ENCODE results near the gene TCF15.
"Not testable (repeated sequence)": the region's sequence is repeated elsewhere in the genome, so short reads cannot be mapped to it uniquely, and the experiment has no call there.

The TCF15 gene

DNA sequence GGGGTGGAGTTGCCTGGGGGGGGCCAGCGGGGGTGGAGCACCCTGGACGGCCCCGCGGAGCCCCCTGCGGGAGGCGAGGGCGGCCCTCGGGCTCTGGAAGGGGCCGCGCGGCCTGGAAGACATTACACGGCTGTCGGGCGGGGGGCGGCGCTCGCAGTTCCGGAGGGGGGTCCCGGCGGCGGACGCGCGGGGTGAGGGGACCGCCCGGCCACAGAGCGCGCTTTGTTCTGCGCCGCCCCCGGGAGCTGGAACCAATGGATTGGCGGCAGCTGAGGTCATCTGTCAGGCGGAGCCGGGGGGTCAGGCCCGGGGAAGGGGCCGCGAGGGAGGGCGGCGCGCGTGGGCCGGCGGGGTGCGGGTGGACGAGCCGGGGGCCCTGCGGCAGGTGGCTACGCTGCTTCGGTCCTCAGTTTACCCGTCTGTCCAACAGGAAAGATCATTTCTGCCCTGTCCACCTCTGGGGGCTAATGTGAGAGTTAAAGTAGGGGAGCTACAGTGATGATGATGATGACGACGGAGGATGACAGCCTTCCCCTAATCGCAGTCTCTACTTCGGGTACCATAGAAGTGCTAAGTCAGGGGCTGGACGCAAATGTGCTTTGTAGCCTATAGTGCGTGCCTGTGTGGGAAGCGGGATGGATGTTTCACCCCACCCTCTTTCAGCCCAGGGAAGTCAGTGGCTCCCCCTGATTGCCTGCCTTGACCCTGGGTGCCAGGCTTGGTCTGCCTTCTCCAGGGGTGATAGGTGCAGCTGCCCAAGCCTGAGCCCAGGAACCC, 32.5 kb upstream of the TCF15 start:
- in situ Hi-C loops (cut with MboI; ENCODE audit: low sequenced_read_pairs), result no loop called here

DNA sequence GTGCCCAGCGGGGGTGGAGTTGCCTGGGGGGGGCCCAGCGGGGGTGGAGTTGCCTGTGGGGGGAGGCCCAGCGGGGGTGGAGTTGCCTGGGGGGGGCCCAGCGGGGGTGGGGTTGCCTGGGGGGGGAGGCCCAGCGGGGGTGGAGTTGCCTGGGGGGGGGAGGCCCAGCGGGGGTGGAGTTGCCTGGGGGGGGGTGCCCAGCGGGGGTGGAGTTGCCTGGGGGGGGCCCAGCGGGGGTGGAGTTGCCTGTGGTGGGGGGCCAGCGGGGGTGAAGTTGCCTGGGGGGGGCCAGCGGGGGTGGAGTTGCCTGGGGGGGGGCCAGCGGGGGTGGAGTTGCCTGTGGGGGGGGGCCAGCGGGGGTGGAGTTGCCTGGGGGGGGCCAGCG, 31.9 kb upstream of the TCF15 start:
- in situ Hi-C loops (cut with MboI; ENCODE audit: low sequenced_read_pairs), result not testable (repeated sequence)

DNA sequence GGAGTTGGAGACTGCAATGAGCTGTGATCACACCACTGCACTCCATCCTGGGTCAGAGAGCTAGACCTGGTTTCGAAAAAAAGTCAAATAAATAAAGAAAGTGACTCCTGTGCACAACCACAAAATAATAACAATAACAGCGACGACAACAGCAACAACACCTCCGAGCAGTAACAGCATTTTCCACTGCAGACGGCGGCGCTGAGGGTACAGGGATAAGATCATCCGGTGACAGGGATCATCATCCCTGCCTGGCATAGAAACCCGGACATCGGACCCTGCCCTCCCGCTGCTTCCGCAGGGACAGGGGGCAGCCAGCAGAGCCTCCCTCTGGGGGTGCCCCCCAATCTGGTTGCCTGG, 31.4 kb upstream of the TCF15 start:
- in situ Hi-C loops (cut with MboI; ENCODE audit: low sequenced_read_pairs), result no loop called here

DNA sequence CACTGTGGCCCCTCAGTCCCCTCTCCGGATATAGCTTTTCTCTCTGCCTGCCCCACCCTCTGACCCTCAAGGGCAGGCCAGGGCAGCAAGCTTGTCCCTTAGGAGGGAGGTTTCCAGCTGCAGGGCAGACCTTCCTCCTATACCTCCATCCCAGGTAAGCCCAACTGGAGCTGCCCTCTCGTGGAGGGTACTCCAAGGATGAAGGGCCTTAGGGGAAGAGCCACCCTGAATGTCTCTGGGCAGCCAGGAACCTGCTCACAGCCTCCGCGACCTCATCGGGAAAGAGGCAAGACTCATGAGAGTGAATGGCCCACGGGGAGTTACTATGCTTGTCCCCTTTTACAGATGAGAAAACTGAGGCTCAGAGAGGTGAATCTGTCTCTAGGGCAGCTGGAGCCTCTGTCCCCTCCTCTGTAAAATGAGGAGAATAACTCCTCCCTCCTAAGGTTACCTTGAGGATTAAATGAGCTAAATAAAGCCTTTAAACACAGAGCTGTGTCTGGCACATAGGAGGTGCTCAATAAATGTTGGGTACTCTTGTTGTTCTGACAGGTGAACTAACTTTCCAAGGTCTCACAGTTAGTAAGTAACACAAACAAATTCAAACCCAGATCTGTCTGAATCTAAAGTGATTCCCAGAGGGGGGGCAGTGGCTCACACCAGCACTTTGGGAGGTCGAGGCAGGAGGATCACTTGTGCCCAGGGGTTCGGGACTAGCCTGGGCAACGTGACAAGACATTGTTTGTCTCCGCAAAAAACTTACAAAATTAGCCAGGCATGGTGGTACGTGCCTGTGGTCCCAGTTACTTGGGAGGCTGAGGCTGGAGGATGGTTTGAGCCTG, 30.8 kb upstream of the TCF15 start:
- in situ Hi-C loops (cut with MboI; ENCODE audit: low sequenced_read_pairs), result no loop called here

DNA sequence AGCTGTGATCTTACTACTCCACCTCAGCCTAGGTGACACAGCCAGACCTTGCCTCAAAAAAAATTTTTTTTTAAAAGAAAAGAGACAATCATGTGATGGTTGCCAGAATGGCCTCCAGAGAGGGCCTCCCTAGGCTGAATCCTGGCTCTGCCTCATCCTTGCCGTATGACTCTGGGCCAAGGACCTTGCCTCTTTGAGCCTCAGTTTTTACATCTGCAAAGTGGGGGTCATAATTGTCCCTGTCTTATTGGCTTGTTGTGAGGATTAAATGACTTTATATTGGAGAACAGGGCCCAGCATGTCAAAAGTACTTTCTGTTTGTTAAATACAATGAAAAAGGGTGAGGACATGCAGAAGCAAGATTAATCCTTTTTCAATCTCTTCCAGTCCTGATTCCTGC, 28.5 kb upstream of the TCF15 start:
- in situ Hi-C loops (cut with MboI; ENCODE audit: low sequenced_read_pairs), result no loop called here

DNA sequence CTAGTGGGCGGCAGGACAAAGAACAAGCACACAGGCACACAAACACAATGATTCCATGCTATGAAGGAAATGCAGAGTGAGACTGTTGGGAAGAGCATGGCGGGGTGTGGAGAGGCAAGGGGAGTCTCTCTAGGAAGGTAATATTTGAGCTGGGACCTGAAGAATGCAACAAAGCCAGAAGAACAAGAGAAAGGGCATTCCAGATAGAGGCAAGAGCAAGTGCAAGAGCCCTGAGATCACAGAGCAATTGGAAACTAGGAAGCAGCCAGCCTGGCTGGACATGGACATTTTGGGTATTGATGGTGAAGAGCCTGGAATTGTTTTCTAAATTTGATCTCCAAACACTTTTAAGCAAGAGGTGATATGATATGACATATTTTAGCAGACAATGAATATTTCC, 27.4 kb upstream of the TCF15 start:
- in situ Hi-C loops (cut with MboI; ENCODE audit: low sequenced_read_pairs), result no loop called here

DNA sequence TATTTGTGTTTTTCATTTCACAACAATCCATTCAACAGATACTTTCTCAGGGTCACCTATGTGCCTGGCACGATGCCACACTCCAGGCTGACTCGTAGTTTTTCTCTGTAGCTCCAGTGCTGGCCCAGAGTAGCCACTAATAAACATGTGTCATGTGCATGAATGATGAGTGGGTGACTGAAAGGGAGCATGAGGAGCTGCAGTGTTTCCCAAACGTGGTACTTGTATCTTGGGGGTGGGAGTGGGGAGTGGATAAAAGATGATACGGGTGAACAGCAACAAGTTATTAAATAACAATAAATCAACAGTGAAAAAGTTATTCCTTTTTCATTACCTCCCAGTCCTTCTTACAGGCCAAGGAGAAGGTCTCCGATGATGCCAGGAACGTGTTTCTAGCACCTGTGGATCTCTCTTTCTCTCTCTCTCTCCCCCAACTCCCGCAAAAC, 25.8 kb upstream of the TCF15 start:
- in situ Hi-C loops (cut with MboI; ENCODE audit: low sequenced_read_pairs), result no loop called here

DNA sequence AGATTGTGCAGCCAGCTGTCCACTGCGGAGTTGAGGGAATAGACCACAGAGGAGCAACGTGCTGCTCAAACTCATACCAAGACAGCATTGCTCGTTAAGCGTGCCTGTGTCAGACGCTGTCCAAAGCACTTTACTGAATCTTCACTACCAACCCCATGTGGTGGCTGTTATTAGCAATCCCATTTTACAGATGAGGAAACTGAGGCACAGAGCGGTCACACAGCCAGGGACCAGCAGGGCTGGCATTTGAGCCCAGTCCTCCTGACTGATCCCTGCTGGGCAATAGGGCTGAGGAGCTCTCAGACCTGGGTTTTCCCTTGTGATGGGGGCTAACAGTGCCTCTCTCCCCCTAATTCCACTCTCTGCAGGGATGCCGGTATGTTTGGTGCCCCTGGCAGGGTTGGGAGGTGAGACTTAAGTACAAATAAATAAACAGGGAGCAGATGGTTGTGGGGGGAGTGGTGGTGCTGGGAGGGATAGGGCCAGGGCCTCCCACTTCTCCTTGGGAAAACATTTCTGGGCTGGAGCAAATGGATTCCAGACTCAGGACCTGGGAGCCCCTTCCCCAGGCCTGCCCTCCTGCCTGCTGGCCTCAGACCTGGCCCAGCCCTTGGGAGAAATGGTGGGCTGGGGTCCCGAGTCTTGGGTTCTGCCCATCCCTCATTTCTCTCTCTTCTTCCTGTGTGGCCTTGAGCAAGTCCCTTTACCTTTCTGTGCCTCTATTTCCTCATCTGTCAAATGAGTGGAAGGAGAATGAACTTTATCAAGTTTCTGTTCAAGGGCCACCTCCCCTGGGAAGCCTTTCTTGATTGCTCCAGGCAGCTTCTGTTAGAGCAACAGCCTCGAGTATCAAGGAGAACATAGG, 25.2 kb upstream of the TCF15 start:
- in situ Hi-C loops (cut with MboI; ENCODE audit: low sequenced_read_pairs), result no loop called here

DNA sequence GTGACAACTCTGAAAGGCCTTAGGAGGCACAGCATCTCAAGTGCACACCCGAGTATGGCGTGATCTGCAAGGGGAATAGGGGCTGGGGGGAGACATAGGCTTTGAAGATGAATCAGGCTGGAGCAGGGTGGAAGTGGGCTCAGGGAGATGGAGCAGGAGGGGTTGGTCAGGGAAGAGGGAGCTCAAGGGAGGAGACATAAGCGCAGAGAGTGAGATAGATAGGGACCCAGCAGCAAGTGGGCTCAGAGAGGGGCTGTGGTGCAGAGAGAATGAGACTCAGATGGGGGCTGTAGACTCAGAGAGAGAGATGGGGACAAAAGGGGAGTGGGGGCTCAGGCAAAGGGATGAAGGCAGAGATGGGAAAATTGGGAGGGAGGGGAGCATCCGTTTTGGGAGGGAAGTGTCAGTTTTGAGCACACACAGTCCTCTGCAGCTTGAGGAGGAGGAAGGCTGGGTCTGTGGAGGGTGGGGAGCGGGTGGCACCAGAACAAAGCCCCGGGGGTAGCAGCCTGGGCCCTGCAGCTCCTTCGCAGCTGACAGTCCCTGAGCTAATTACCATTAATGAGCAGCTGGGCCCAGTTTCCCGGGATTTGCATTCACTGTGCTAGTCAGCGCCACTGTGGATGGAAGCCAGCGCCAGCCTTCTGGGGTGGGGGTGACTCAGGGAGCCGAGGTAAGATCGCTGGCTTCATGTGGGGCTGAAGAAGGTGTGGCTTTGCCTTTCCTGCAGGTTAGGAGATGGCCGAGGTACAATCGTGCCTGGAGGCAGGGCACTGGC, 24.2 kb upstream of the TCF15 start:
- in situ Hi-C loops (cut with MboI; ENCODE audit: low sequenced_read_pairs), result no loop called here

DNA sequence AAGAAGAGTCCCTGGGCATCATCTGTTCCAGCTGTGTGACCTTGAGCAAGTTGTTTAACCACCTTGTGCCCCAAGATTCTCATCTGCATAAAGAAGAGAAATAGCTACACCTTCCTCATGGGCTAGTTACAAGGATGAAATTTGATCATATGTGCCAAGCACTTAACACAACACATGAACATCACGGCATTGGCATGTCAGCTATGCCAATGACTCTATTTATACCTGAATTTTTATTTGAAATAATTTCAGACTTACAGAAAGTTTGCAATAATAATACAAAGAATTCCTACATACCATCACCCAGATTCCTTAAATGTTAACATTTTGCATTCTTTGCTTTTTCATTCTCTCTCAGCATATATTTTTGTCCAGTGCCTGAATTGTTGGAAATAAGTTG, 21.0 kb upstream of the TCF15 start:
- in situ Hi-C loops (cut with MboI; ENCODE audit: low sequenced_read_pairs), result no loop called here

DNA sequence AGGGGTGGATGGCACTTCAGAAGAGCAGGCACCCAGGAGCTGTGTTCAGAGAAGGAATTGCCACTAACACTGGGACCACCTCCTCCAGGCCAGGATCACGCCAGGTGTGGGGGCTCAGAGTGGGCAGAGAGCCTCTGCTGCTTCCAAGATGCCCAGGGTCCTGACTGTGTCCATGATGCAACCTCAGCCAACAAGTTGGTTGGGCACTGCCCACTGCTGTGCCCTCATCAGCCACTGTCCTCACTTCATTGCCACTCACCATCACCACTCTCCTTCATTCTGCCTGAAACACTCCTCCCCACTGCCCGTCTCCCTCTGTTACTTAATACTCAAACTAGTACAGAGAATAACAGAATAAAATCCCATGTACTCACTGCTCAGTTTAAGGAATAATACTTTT, 16.5 kb upstream of the TCF15 start:
- in situ Hi-C loops (cut with MboI; ENCODE audit: low sequenced_read_pairs), result no loop called here

DNA sequence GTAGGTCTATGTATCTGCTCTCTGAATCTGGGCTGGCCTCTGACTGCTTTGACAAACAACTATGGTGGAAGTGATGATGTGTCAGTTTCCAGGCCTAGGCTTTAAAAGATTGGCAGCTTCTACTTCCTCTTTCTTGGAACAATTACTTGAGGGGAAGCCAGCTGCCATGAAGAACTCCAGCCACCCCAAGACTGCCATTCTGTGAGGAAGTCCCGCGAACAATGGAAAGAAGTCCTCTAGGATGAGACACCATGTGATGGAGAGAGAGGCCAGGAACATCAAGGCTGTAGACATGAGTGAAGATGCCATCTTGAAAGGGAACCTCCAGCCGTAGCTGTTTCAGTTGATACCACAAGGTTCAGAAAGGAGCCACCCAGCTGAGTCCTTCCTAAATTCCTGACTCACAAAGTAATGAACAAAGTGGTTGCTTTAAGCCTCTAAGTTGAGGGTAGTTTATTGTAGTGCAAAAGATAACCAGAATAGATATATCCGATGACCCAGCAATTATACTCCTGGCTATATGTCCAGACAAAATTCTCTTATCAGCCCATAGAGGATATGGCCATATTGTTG, 15.3 kb upstream of the TCF15 start:
- in situ Hi-C loops (cut with MboI; ENCODE audit: low sequenced_read_pairs), result no loop called here

DNA sequence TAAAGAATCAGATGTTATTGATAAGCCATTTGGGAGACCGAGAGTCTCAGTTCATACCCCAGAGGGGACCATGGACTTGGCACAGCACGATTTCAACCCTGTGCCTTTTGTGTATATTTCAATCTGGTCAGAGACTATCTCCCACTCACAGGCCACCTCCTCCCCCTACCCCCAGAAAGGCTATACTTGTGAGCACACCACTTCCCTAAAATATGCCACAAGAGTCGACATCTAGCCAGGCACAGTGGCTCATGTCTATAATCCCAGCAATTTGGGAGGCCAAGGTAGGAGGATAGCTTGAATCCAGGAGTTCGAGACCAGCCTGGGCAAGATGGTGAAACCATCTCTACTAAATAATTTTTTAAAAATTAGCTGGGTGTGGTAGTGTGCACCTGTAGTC, 13.6 kb upstream of the TCF15 start:
- in situ Hi-C loops (cut with MboI; ENCODE audit: low sequenced_read_pairs), result no loop called here

DNA sequence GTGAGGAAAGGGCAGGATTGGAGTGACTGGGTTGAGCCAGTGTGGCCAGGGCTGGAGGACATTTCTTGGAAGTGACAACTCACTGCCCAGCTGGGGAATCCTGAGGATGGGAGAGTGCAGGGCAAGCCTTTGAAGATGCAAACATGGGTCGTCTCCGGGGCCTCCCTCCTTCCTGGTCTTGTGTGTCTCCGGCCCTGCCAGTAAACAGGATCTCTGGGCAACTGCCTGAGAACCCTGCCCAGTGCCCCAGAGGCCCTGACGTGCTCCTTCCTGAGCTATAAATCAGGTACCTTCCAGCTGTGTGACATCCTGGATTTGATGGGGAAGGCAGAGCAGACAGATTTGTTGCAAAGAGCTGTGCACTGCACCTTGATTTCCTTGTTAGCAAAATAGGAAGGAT, 12.9 kb upstream of the TCF15 start:
- in situ Hi-C loops (cut with MboI; ENCODE audit: low sequenced_read_pairs), result no loop called here

DNA sequence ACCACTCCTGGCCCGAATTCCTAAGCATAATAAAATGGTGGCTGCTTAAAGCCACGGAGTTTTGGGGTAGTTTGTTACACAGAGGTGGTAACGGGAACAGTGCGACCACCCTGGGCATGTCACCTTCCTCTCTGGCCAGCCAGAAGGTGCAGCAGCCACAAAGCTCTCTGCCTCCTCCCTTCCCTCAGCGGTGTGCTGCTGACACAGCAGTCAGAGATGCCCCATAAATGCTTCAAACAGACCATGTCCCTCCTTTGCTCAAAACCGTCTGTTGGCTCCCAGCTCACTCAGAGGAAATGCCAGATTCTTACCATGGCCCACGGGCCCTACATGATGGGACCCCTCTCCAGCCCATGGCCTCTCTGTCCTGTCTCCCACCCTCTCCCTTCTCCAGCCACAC, 12.1 kb upstream of the TCF15 start:
- in situ Hi-C loops (cut with MboI; ENCODE audit: low sequenced_read_pairs), result no loop called here

DNA sequence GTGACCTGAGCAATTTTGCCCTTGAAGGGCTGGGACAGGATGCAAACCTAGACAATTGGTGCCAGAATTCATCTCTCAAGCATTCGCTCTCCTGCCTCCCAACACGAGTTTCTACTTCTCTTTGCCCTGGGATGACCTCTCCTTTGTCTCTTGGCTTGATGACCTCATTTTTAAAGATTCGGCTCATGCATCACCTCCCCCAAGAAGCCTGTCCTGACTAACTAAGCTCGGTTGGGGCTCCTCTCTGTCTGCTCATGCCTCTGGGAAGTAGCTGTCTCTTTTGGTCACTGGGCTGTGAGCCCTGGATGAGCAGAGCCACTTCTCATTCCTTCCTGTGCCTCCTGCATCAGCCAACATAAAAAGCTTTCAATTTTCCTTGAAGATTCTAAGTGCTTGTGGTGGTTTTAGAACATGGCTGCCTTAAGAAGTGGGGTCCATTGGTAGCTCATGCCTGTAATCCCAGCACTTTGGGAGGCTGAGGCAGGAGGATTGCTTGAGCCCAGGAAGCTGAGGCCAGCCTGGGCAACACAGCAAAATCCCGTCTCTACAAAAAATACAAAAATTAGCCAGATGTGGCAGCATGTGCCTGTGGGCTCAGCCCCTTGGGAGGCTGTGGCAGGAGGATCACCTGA, 11.1 kb upstream of the TCF15 start:
- in situ Hi-C loops (cut with MboI; ENCODE audit: low sequenced_read_pairs), result no loop called here

DNA sequence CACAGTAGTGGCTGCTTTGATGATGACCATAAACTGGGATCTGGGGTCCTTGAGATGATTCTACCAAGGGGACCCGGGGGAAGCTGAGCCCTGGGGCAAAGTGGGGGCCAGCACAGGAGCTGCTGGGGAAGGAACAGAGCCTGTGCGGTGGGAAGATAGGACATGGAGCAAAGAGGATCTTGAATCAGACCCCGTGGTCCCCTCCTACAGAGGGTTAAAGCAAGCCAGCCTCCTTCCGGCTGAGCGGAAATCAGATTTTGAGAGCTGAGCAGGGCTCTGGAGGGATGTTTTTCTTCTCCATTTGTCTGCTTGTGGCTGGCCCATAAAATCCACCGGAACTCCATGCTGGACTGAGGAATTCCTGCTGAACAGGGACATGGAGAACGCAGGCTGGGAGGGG, 10.1 kb upstream of the TCF15 start:
- in situ Hi-C loops (cut with MboI; ENCODE audit: low sequenced_read_pairs), result no loop called here

DNA sequence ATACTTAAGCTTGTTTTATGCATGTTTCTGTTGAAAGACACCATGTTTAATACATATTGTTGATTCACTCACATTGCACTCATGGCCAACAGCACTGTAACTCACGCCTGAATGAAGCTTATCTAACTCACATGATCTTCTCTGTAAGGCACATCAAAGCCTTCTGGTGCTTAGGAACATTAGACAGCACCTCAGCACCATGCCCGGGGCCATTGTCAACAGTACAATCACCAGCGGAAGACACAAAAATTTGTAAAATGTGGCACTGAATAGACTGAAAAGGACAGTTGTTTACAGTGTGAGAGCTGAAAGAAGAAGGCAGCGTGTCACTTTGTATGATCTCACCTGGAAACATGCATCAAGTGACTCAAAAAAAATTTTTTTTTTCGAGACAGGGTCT, 8.9 kb upstream of the TCF15 start:
- in situ Hi-C loops (cut with MboI; ENCODE audit: low sequenced_read_pairs), result no loop called here

DNA sequence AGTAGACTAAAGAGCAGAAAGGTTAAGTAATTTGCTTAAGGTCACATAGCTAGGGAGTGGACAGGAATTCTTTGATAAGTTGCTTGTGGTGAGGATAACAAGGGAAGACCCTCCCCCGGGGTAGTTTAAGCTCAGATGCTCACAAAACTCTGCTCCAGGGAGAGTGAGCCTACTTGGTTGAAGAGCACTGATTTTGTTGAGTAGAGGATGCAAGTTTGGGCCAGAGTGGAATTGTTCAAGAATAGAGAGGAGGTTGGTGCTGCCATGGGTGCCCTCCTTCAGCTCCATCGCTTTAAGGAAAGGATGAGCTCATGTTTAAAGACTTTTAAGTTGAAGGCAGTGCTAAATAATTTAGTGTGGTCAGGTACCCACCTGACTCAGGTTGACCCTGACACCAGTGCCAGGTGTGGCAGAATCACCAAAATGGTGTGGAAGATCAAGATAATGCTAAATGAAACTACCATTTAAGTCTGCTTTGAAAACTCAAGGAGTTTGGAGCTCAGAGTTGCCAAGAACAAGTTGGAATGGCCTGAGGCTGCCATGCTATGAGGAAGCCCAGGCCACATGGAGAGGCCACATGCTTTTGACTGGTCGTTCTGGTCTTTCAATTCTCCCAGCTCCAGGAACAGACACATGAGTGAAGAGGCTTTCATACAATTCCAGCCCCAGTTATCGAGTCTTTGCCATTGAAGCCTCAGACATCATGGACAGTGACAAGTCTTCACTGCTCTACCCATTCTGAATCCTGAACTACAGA, 8.0 kb upstream of the TCF15 start:
- in situ Hi-C loops (cut with MboI; ENCODE audit: low sequenced_read_pairs), result no loop called here

Data from hTERT RPE-1 (cell line).